Fibroblast of villous mesenchyme (primary cell): ENCODE measurements around the gene ALK. TPM values are rescaled to one million over a fixed set of nuclear protein-coding genes. Genes with fewer than 3 reads are reported as not detected.
A peak's percentile ranks its signal among the peaks of the same experiment; 100 is the strongest.

ENCODE experiments used
- DNase-seq: peaks from one replicate; pipeline ENCODE4 v3.0.0-alpha.2; 2010; ENCODE audit warnings: low read depth
- H3K4me3 ChIP-seq: 2 replicates; pipeline ENCODE4 v1.5.1; 2011; ENCODE audit warnings: low read depth, mild to moderate bottlenecking, low read length
- CTCF ChIP-seq: IDR thresholded peaks from 2 replicates; pipeline ENCODE4 v1.5.1; 2012; ENCODE audit warnings: low read depth, mild to moderate bottlenecking, low read length; ENCODE audit not compliant: insufficient read depth
- total RNA-seq: library from RNA; depleted of rRNA; stranded (reverse); fragments of >200 nt; gene quantifications from 2 replicates; pipeline ENCODE4 v1.2.3, GENCODE V29; 2012

ALK gene
- total RNA-seq, 1 donor = not detected

GRCh38 chr2:29290293-29291047 is 630.9 kb downstream of the ALK start:
- H3K4me3 ChIP-seq = no peak overlapping the region
- no peak for TF ChIP-seq CTCF
- DNase-seq = no peak

GRCh38 chr2:29284671-29285070 is 636.7 kb downstream of the ALK start:
- DNase-seq = no peak
- no peak overlapping the region for H3K4me3 ChIP-seq
- TF ChIP-seq CTCF = no peak

- H3K4me3 ChIP-seq = no peak overlapping the region
- DNase-seq = no peak
- no peak for TF ChIP-seq CTCF
Measured at GRCh38 chr2:29281916-29282247, 639.5 kb downstream of the ALK start.

- H3K4me3 ChIP-seq = no peak overlapping the region
- TF ChIP-seq CTCF = no peak
- peak; percentile 27 for DNase-seq
Measured at GRCh38 chr2:29281086-29281915, 640.1 kb downstream of the ALK start.

GRCh38 chr2:29278966-29279365 is 642.4 kb downstream of the ALK start:
- no peak overlapping the region for H3K4me3 ChIP-seq
- no peak for TF ChIP-seq CTCF
- DNase-seq = no peak

GRCh38 chr2:29276151-29276550 is 645.2 kb downstream of the ALK start:
- DNase-seq = no peak
- no peak for TF ChIP-seq CTCF

GRCh38 chr2:29275186-29275585 is 646.2 kb downstream of the ALK start:
- no peak overlapping the region for H3K4me3 ChIP-seq
- no peak for DNase-seq
- TF ChIP-seq CTCF = no peak

More at GRCh38 chr2:29276151-29276550, 645.2 kb downstream of the ALK start:
- no peak overlapping the region for H3K4me3 ChIP-seq
